SK-N-SH (cell line): ENCODE measurements around the gene CTCFL. TPM values are rescaled to one million over a fixed set of nuclear protein-coding genes. Genes with fewer than 3 reads are reported as not detected.
A peak's percentile ranks its signal among the peaks of the same experiment; 100 is the strongest.

Experiments
- CTCF ChIA-PET: fragments of 300-600, 350-600 bp; formaldehyde crosslinking; extraction: SDS; loops from one replicate; lab custom pipeline; 2021; lab: Yijun Ruan, JAX
- POLR2A ChIA-PET: fragments of 350-600 bp; sonication (Branson Sonifier 250); formaldehyde crosslinking; extraction: SDS; loops from one replicate; lab custom pipeline; 2020; ENCODE audit warnings: antibody characterized with exemption, inconsistent platforms; lab: Yijun Ruan, JAX
- DNase-seq: peaks from one replicate; pipeline ENCODE4 v3.0.0; 2012
- H2AFZ ChIP-seq: fragments of 200-600 bp; sonication (generic); 2 replicates; pipeline ENCODE4 v1.8.1; 2016; ENCODE audit warnings: antibody characterized with exemption, mild to moderate bottlenecking, low read depth
- H3F3A ChIP-seq: fragments of 200-600 bp; sonication (generic); replicated peaks from 2 replicates; pipeline ENCODE3; 2016; ENCODE audit warnings: antibody characterized with exemption, mild to moderate bottlenecking; ENCODE audit not compliant: insufficient read depth
- H3K27ac ChIP-seq, 2 experiments: fragments of 200-500 bp in 1 of 2; fragments of 200-600 bp in 1 of 2; sonication (Bioruptor generic) in 1 of 2; sonication (generic), shearing (Covaris generic) in 1 of 2; 2 replicates each; pipeline versions ENCODE4 v1.5.1 to v1.6.1; 2014 to 2016; ENCODE audit warnings: low read depth in 2 of 2, inconsistent platforms in 1 of 2, low read length in 1 of 2, mild to moderate bottlenecking in 1 of 2, mixed read lengths in 1 of 2
- H3K27me3 ChIP-seq: fragments of 200-600 bp; sonication (generic), shearing (Covaris generic); 2 replicates; pipeline ENCODE4 v1.6.1; 2016; ENCODE audit warnings: mixed run types; ENCODE audit not compliant: insufficient read depth
- H3K36me3 ChIP-seq, 2 experiments: fragments of 200-500 bp in 1 of 2; fragments of 200-600 bp in 1 of 2; sonication (Bioruptor generic) in 1 of 2; sonication (generic) in 1 of 2; replicated peaks in 1 of 2; 2 replicates each; pipeline versions ENCODE3 to v1.5.1; 2014 to 2016; ENCODE audit warnings: low read length in 1 of 2, mild to moderate bottlenecking in 1 of 2; ENCODE audit not compliant: insufficient read depth in 2 of 2, control insufficient read depth in 1 of 2
- H3K4me1 ChIP-seq, 2 experiments: fragments of 200-500 bp in 1 of 2; fragments of 200-600 bp in 1 of 2; sonication (Bioruptor generic) in 1 of 2; sonication (generic), shearing (Covaris generic) in 1 of 2; 2 replicates each; pipeline versions ENCODE4 v1.5.1 to v1.6.1; 2014 to 2016; ENCODE audit warnings: low read depth in 1 of 2, low read length in 1 of 2, mixed run types in 1 of 2; ENCODE audit not compliant: insufficient read depth in 2 of 2, control insufficient read depth in 1 of 2
- H3K4me2 ChIP-seq: fragments of 200-600 bp; sonication (generic), shearing (Covaris generic); 2 replicates; pipeline ENCODE4 v1.6.1; 2017; ENCODE audit warnings: mixed run types
- H3K4me3 ChIP-seq, 2 experiments: fragments of 200-500 bp in 1 of 2; fragments of 200-600 bp in 1 of 2; sonication (Bioruptor generic) in 1 of 2; sonication (generic), shearing (Covaris generic) in 1 of 2; 2 replicates each; pipeline versions ENCODE4 v1.5.1 to v1.8.1; 2014 to 2016; ENCODE audit warnings: low read depth in 2 of 2, inconsistent platforms in 1 of 2, low read length in 1 of 2, mild to moderate bottlenecking in 1 of 2, mixed read lengths in 1 of 2, moderate library complexity in 1 of 2
- H3K79me2 ChIP-seq: fragments of 200-600 bp; sonication (generic); 2 replicates; pipeline ENCODE4 v1.8.1; 2017; ENCODE audit warnings: mild to moderate bottlenecking; ENCODE audit not compliant: insufficient read depth
- H3K9ac ChIP-seq: fragments of 200-600 bp; sonication (generic); 2 replicates; pipeline ENCODE4 v1.6.1; 2017; ENCODE audit warnings: mixed run types
- H3K9me2 ChIP-seq: fragments of 200-600 bp; sonication (generic); 2 replicates; pipeline ENCODE4 v1.6.1; 2017; ENCODE audit warnings: mixed run types
- H3K9me3 ChIP-seq: fragments of 200-600 bp; sonication (generic); 2 replicates; pipeline ENCODE4 v1.6.1; 2017; ENCODE audit warnings: mixed run types, mild to moderate bottlenecking, moderate library complexity
- H4K20me1 ChIP-seq: fragments of 200-600 bp; sonication (generic); 2 replicates; pipeline ENCODE4 v1.6.1; 2017; ENCODE audit warnings: mild to moderate bottlenecking, mixed run types; ENCODE audit not compliant: insufficient read depth
- CHD2 ChIP-seq: fragments of 150-350 bp; IDR thresholded peaks from 2 replicates; pipeline ENCODE4 v1.6.1; 2018; ENCODE audit warnings: low read length; ENCODE audit not compliant: partially characterized antibody
- CTCF ChIP-seq: fragments of 200-600 bp; sonication (generic); IDR thresholded peaks from 2 replicates; pipeline ENCODE4 v1.6.1; 2017; ENCODE audit warnings: antibody characterized with exemption, mild to moderate bottlenecking, moderate library complexity
- EP300 ChIP-seq, 2 experiments: IDR thresholded peaks; 2 replicates each; pipeline versions ENCODE4 v1.4.0 to v1.6.1; 2012; ENCODE audit warnings: borderline replicate concordance in 1 of 2, low read depth in 1 of 2, low read length in 1 of 2
- EZH2phosphoT487 ChIP-seq: fragments of 200-600 bp; sonication (generic); IDR thresholded peaks from 2 replicates; pipeline ENCODE4 v1.6.1; 2017; ENCODE audit warnings: low read depth, mixed run types, mild to moderate bottlenecking, antibody characterized with exemption, moderate library complexity, borderline replicate concordance
- FOXM1 ChIP-seq: IDR thresholded peaks from 2 replicates; pipeline ENCODE4 v1.4.0; 2012; ENCODE audit warnings: low read depth, mild to moderate bottlenecking
- GABPA ChIP-seq: IDR thresholded peaks from 2 replicates; pipeline ENCODE4 v1.4.0; 2012; ENCODE audit warnings: low read depth, mild to moderate bottlenecking
- GATA2 ChIP-seq: sonication (generic); formaldehyde crosslinking; IDR thresholded peaks from 2 replicates; pipeline ENCODE4 v1.5.0; 2020; ENCODE audit warnings: mild to moderate bottlenecking, missing genetic modification reagents
- MEF2A ChIP-seq: IDR thresholded peaks from 2 replicates; pipeline ENCODE4 v1.4.0; 2012; ENCODE audit warnings: low read depth, borderline replicate concordance
- RAD21 ChIP-seq: IDR thresholded peaks from 2 replicates; pipeline ENCODE4 v1.6.1; 2012; ENCODE audit warnings: mild to moderate bottlenecking, low read length
- REST ChIP-seq: IDR thresholded peaks from 2 replicates; pipeline ENCODE4 v1.6.1; 2012; ENCODE audit warnings: mild to moderate bottlenecking, low read depth, low read length, moderate library complexity
- RFX5 ChIP-seq: IDR thresholded peaks from 2 replicates; pipeline ENCODE4 v1.6.1; 2012; ENCODE audit warnings: mild to moderate bottlenecking, improper control_type of control experiment, low read length
- SMC3 ChIP-seq: IDR thresholded peaks from 2 replicates; pipeline ENCODE4 v1.6.1; 2012; ENCODE audit warnings: low read depth, low read length, improper control_type of control experiment
- TCF12 ChIP-seq: IDR thresholded peaks from 2 replicates; pipeline ENCODE4 v1.4.0; 2012
- USF1 ChIP-seq: IDR thresholded peaks from 2 replicates; pipeline ENCODE4 v1.4.0; 2012; ENCODE audit warnings: low read depth, borderline replicate concordance
- USF2 ChIP-seq: fragments of 150-350 bp; IDR thresholded peaks from 2 replicates; pipeline ENCODE4 v1.6.1; 2017; ENCODE audit warnings: antibody characterized with exemption, low read length, low read depth, borderline replicate concordance
- YY1 ChIP-seq: IDR thresholded peaks from 2 replicates; pipeline ENCODE4 v1.4.0; 2012; ENCODE audit warnings: low read depth, mild to moderate bottlenecking
- ZBTB33 ChIP-seq: IDR thresholded peaks from 2 replicates; pipeline ENCODE4 v1.4.0; 2012; ENCODE audit warnings: low read depth, borderline replicate concordance
- WGBS: methylation state at CpG from one replicate; pipeline ENCODE4 v1.1.6; 2017; ENCODE audit warnings: low lambda C conversion rate; 5-methylcytosine and 5-hydroxymethylcytosine counted together
- polyA plus RNA-seq, 3 experiments: library from polyadenylated mRNA; depleted of rRNA; stranded (reverse); fragments of >200 nt; gene quantifications; 2 replicates each; pipeline ENCODE4 v1.2.3, GENCODE V29; 2012

CTCFL gene
- polyA plus RNA-seq, 1 of the 3 experiments (the other 2 are of a cell fraction): not detected

GRCh38 chr20:57509665-57510237 is 15.2 kb downstream of the CTCFL start:
- POLR2A ChIA-PET: no interaction called here
- 50% methylated on average over 5 of the region's 5 CpGs for WGBS

More at GRCh38 chr20:57509665-57510237, 15.2 kb downstream of the CTCFL start:
- H3K4me2 ChIP-seq: no peak overlapping the region
- H3K9me3 ChIP-seq: no peaks in the 10 kb centered on the region
- H3K4me1 ChIP-seq: peaks cover 0 to 2% of the 10 kb centered on the region in 2 experiments; a peak in 1 of 4 replicates
- no peaks in the 10 kb centered on the region for H3K36me3 ChIP-seq
- no peaks in the 10 kb centered on the region for H3F3A ChIP-seq
- no peak overlapping the region for H2AFZ ChIP-seq
- DNase-seq: peak; percentile 56
- CTCF ChIA-PET: interaction anchor here (0.6 to 20.9 kb wide), 10 partner anchors 9 to 701 kb away, joined by 3 to 403 read pairs (median 3); no protein-coding TSS in a partner anchor
- H3K9ac ChIP-seq: no peak overlapping the region
- H3K4me3 ChIP-seq: no peak overlapping the region
- H3K79me2 ChIP-seq: no peaks in the 10 kb centered on the region
- no peaks in the 10 kb centered on the region for H4K20me1 ChIP-seq
- no peak for TF ChIP-seq USF1
- TF ChIP-seq SMC3: peak; percentile 37; the same call in 1 of the 2 replicates
- peak; percentile 36; the same call in 1 of the 2 replicates for TF ChIP-seq RAD21
- no peak for TF ChIP-seq YY1
- no peak for TF ChIP-seq RFX5
- TF ChIP-seq CHD2: no peak
- no peak for TF ChIP-seq REST
- no peak for TF ChIP-seq EZH2phosphoT487
- no peak for TF ChIP-seq GABPA
- TF ChIP-seq GATA2 (CRISPR knock-in tag): no peak
- TF ChIP-seq TCF12: no peak
- no peak for TF ChIP-seq FOXM1
- TF ChIP-seq CTCF: peak; percentile 49
- no peak for TF ChIP-seq USF2
- TF ChIP-seq MEF2A: no peak
- no peak for TF ChIP-seq EP300 (IDR thresholded peaks at IDR 0.05; ENCODE audit: borderline replicate concordance in 1 of 2, low read depth in 1 of 2, low read length in 1 of 2)
- TF ChIP-seq ZBTB33: no peak
- H3K27me3 ChIP-seq: no peaks in the 10 kb centered on the region
- H3K27ac ChIP-seq: no peak overlapping the region
- H3K9me2 ChIP-seq: no peaks in the 10 kb centered on the region
